Spleen (tissue), 11 donors: Measurements from ENCODE around the gene SSR4. TPM values are rescaled to one million over a fixed set of nuclear protein-coding genes. Genes with fewer than 3 reads are reported as not detected.

Source experiments
- DNase-seq: peaks from one replicate; pipeline ENCODE4 v3.0.0-alpha.2; 2020
- H3K27ac ChIP-seq, 8 donors: fragments of 200-600 bp; sonication (generic) in 7 of 8; 1 replicate in 4 of 8; 2 replicates in 4 of 8; pipeline versions ENCODE4 v1.5.0 to v1.8.0; 2016 to 2021; ENCODE audit warnings: inconsistent platforms in 4 of 8, mild to moderate bottlenecking in 4 of 8, moderate library complexity in 1 of 8
- H3K27me3 ChIP-seq, 7 donors: fragments of 200-600 bp; sonication (generic) in 6 of 7; replicated peaks in 1 of 7; 1 replicate in 4 of 7; 2 replicates in 3 of 7; pipeline versions ENCODE4 v1.5.0 to v1.8.0; 2016 to 2021; ENCODE audit warnings: inconsistent platforms in 3 of 7, mild to moderate bottlenecking in 1 of 7
- H3K36me3 ChIP-seq, 6 donors: fragments of 200-600 bp; sonication (generic) in 5 of 6; 1 replicate in 4 of 6; 2 replicates in 2 of 6; pipeline versions ENCODE4 v1.5.0 to v1.8.0; 2016 to 2021; ENCODE audit warnings: inconsistent platforms in 2 of 6
- H3K4me1 ChIP-seq, 6 donors: fragments of 200-600 bp; sonication (generic) in 5 of 6; 1 replicate in 3 of 6; 2 replicates in 3 of 6; pipeline versions ENCODE4 v1.5.0 to v1.8.0; 2016 to 2021; ENCODE audit warnings: inconsistent platforms in 3 of 6
- H3K4me3 ChIP-seq, 8 donors: fragments of 200-600 bp; sonication (generic) in 7 of 8; 1 replicate in 4 of 8; 2 replicates in 4 of 8; pipeline versions ENCODE4 v1.5.0 to v1.8.0; 2016 to 2021; ENCODE audit warnings: inconsistent platforms in 4 of 8, mild to moderate bottlenecking in 4 of 8, moderate library complexity in 2 of 8
- H3K9me3 ChIP-seq, 8 donors: fragments of 200-600 bp; sonication (generic) in 7 of 8; 1 replicate in 4 of 8; 2 replicates in 4 of 8; pipeline versions ENCODE4 v1.5.0 to v1.8.0; 2016 to 2021; ENCODE audit warnings: inconsistent platforms in 4 of 8
- POLR2A ChIP-seq, 3 donors: fragments of 450-650 bp; IDR thresholded peaks; one replicate each; pipeline ENCODE4 v1.5.1; 2017; ENCODE audit warnings: antibody characterized with exemption in 3 of 3, mild to moderate bottlenecking in 1 of 3
- POLR2AphosphoS5 ChIP-seq, 3 donors: sonication (generic); formaldehyde crosslinking; IDR thresholded peaks; one replicate each; pipeline ENCODE4 v1.5.1; 2017; ENCODE audit warnings: antibody characterized with exemption in 3 of 3
- WGBS, 5 donors: extraction: QIAGEN DNeasy Blood & Tissue Kit in 3 of 5; methylation state at CpG; one replicate each; pipeline versions ENCODE4 v1.1.5 to v1.1.7; 2013 to 2018; 5-methylcytosine and 5-hydroxymethylcytosine counted together
- intact Hi-C: fragments of 100-400 bp; cut with DNase I; formaldehyde crosslinking; loops from one replicate; pipeline ENCODE4 v1.15.0; 2023; ENCODE audit warnings: low total_unique reads
- polyA plus RNA-seq, 3 donors: library from polyadenylated mRNA; stranded (reverse); fragments of 200-250 nt; gene quantifications; one replicate each; pipeline ENCODE4 v1.2.1, GENCODE V29; 2013
- total RNA-seq, 7 donors: library from RNA; depleted of rRNA in 3 of 7; stranded (reverse); fragments of >200 nt in 3 of 7; fragmentation: NEBNext Ultra II Directional in 4 of 7; extraction: Animal tissue kit (Norgen Biotek cat#: 25700) in 4 of 7; gene quantifications; one replicate each; pipeline versions ENCODE4 v1.1.0 to v1.2.1, GENCODE V29; 2016 to 2021
- TF ChIP-seq, protein P1 (sequence below), 11 experiments: fragments of 200-600 bp in 7 of 11; fragments of 450-650 bp in 4 of 11; sonication (generic) in 4 of 11; IDR thresholded peaks in 8 of 11; conservative IDR thresholded peaks in 3 of 11; 1 replicate in 7 of 11; 2 replicates in 4 of 11; pipeline versions ENCODE4 v1.4.0 to v1.8.0; 2016 to 2021; ENCODE audit warnings: antibody characterized with exemption in 11 of 11, inconsistent platforms in 4 of 11, mild to moderate bottlenecking in 1 of 11
- donor health status: healthy with polysubstance abuse.
- donor health status: DM: no; HTN: no; CAD: no; lungs with moderate emphysema.
- donor health status: DM: no; HTN: no; CAD: no.
- donor health status: Bipolar disorder and iron deficiency.
- donor health status: healthy.
- donor health status: DM: no; HTN: no; CAD: no.
- donor health status: DM: yes; HTN: yes; CAD: no.

SSR4 gene
- total and polyA plus RNA-seq, 10 donors = 144 to 488 (median 255) TPM

GRCh38 chrX:153800177-153800722, 5.8 kb downstream of the SSR4 start:
- no peaks in the 10 kb centered on the region for H3K27me3 ChIP-seq
- peaks cover 0 to 35% (median 19%) of the 10 kb centered on the region in 6 donors for H3K36me3 ChIP-seq
- H3K4me1 ChIP-seq = peaks cover 5 to 24% (median 14%) of the 10 kb centered on the region in 6 donors
- 53 to 91% (median 82%) methylated on average over 3 to 16 of the region's 16 CpGs for WGBS, 5 donors
- no peak for DNase-seq
- H3K27ac ChIP-seq = no peak overlapping the region
- intact Hi-C loops = no loop called here
- no peak overlapping the region for H3K4me3 ChIP-seq
- TF ChIP-seq, protein P1, sequence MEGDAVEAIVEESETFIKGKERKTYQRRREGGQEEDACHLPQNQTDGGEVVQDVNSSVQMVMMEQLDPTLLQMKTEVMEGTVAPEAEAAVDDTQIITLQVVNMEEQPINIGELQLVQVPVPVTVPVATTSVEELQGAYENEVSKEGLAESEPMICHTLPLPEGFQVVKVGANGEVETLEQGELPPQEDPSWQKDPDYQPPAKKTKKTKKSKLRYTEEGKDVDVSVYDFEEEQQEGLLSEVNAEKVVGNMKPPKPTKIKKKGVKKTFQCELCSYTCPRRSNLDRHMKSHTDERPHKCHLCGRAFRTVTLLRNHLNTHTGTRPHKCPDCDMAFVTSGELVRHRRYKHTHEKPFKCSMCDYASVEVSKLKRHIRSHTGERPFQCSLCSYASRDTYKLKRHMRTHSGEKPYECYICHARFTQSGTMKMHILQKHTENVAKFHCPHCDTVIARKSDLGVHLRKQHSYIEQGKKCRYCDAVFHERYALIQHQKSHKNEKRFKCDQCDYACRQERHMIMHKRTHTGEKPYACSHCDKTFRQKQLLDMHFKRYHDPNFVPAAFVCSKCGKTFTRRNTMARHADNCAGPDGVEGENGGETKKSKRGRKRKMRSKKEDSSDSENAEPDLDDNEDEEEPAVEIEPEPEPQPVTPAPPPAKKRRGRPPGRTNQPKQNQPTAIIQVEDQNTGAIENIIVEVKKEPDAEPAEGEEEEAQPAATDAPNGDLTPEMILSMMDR (IDR thresholded peaks at IDR 0.05 in 8 of 11, conservative IDR thresholded peaks at IDR 0.05 in 3 of 11) = no peak
- TF ChIP-seq POLR2AphosphoS5 (IDR thresholded peaks at IDR 0.05) = peak in 2 of 3 donors; percentile 6 to 28
- peaks cover 0 to 6% (median 0%) of the 10 kb centered on the region in 8 donors for H3K9me3 ChIP-seq

- H3K4me3 ChIP-seq = no peak overlapping the region
- H3K27me3 ChIP-seq = no peaks in the 10 kb centered on the region
- H3K27ac ChIP-seq = no peak overlapping the region
- DNase-seq = no peak
- H3K9me3 ChIP-seq = peaks cover 0 to 4% (median 0%) of the 10 kb centered on the region in 8 donors
- TF ChIP-seq POLR2AphosphoS5 (IDR thresholded peaks at IDR 0.05) (no peak), POLR2A (IDR thresholded peaks at IDR 0.05) (no peak)
- TF ChIP-seq, protein P1 (IDR thresholded peaks at IDR 0.05 in 8 of 11, conservative IDR thresholded peaks at IDR 0.05 in 3 of 11) = no peak
- 82 to 91% (median 89%) methylated on average over 6 to 7 of the region's 7 CpGs for WGBS, 5 donors
- peaks cover 4 to 19% (median 9%) of the 10 kb centered on the region in 6 donors for H3K4me1 ChIP-seq
- intact Hi-C loops = no loop called here
- H3K36me3 ChIP-seq = peaks cover 0 to 35% (median 19%) of the 10 kb centered on the region in 6 donors
Observed at GRCh38 chrX:153800746-153801145, 6.3 kb downstream of the SSR4 start.

GRCh38 chrX:153801669-153802068, 7.2 kb downstream of the SSR4 start:
- TF ChIP-seq POLR2AphosphoS5 (IDR thresholded peaks at IDR 0.05) = peak in 1 of 3 donors; percentile 48
- TF ChIP-seq, protein P1 (IDR thresholded peaks at IDR 0.05 in 8 of 11, conservative IDR thresholded peaks at IDR 0.05 in 3 of 11) = no peak
- intact Hi-C loops = no loop called here
- WGBS, 5 donors = 60 to 89% (median 85%) methylated on average over 1 to 8 of the region's 8 CpGs

GRCh38 chrX:153802513-153803045, 8.1 kb downstream of the SSR4 start:
- intact Hi-C loops = no loop called here
- DNase-seq = no peak
- Histone ChIP-seq H3K36me3 (peaks cover 0 to 20% (median 11%) of the 10 kb centered on the region in 6 donors), H3K4me1 (peaks cover 0 to under 1% (median 0%) of the 10 kb centered on the region in 6 donors), H3K27me3 (peaks cover 0 to 4% (median 0%) of the 10 kb centered on the region in 7 donors), H3K4me3 (no peak overlapping the region), H3K27ac (no peak overlapping the region), H3K9me3 (peaks cover 0 to 4% (median 0%) of the 10 kb centered on the region in 8 donors)
- WGBS, 5 donors = 25 to 71% (median 64%) methylated on average over 11 to 14 of the region's 14 CpGs
- TF ChIP-seq POLR2AphosphoS5 (IDR thresholded peaks at IDR 0.05) (no peak), POLR2A (IDR thresholded peaks at IDR 0.05) (no peak)
- TF ChIP-seq, protein P1 (IDR thresholded peaks at IDR 0.05 in 8 of 11, conservative IDR thresholded peaks at IDR 0.05 in 3 of 11) = no peak

More at GRCh38 chrX:153801669-153802068, 7.2 kb downstream of the SSR4 start:
- Histone ChIP-seq H3K27me3 (peaks cover 0 to 4% (median 0%) of the 10 kb centered on the region in 7 donors), H3K4me3 (no peak overlapping the region), H3K27ac (no peak overlapping the region), H3K4me1 (peaks cover 0 to 10% (median under 1%) of the 10 kb centered on the region in 6 donors), H3K36me3 (peaks cover 0 to 29% (median 19%) of the 10 kb centered on the region in 6 donors), H3K9me3 (peaks cover 0 to 4% (median 0%) of the 10 kb centered on the region in 8 donors)
- no peak for DNase-seq
